ENCODE measurements around the gene HNMT.
"Not testable (repeated sequence)": the region's sequence is repeated elsewhere in the genome, so short reads cannot be mapped to it uniquely, and the experiment has no call there.

Gene HNMT

DNA sequence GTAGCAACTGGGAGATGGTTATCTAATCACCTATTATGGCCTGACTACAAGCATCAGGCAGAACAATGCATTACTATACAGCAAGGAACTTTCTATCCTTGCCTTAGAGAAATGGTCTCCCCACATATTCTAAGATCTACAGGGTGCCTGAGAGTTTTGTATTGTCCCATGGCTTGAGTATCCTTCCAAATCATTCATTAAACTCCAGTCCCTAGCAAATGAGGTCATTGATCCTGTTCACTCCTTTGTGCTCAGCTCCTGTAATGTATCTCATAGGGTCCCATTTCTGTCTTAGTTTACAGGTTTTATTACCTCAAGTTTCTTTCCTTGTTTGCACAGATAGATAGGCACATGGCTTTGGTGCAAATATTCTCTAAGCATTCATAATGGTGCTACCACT, 9.0 kb downstream of the HNMT start:
- no peak for DNase-seq

DNA sequence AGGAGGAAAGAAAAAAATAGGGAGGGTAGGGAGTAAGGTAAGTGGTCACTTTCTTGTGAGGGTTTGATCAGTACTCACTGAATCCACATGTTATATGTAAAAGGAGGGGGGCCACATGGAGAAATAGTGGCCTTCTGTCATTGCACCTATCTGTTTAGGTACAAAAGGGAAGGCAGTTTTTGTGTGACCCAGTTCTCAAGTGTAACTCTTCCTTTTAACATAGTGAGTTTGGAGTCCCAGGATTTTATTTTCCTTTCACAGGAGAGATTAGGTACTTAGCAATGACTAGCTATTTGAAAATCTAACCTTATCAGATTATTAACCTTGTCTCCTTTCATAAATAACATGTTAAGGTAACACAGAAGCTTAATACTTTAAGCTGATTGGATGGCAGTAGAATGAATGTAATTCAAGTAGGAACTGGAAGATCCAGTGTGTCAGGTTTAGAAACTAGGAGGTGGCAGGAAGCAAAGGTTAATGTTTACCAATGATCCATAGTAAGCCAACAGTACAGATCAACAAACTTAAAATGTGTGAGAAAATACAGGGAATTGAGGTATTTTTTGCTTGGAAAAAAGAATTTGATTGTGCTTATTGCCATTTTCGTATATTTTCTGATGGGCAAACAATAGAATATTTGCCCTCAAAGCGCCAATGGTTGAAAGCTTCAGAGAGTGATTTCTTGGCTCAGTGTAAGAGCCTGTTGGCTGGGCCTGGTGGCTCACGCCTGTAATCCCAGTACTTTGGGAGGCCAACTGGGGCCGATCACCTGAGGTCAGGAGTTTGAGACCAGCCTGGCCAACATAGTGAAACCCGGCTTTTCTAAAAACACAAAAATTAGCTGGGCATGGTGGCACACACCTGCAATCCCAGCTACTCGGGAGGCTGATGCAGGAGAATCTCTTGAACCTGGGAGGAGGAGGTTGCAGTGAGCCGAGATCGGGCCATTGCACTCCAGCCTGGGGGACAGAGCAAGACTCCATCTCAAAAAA, 11.3 kb downstream of the HNMT start:
- DNase-seq: no peak

DNA sequence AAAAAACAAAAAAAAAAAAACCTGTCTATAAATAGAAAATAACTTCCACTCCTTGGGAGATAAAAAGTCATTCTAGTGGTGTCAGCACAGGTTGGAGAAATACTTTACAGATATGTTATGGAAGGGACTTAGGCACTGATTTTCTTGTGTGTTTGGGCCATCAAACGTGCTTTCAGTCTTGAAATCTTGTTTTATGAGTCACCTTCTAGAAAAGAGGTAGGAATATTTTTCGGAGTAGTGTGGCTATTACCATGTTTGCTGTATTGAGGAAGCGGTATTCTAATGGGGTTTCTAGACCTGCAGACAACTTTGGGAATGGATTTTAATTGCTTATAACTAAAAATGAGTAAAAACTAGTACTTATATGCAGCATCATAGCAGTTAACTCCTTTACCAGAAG, 12.0 kb downstream of the HNMT start:
- no peak for DNase-seq

DNA sequence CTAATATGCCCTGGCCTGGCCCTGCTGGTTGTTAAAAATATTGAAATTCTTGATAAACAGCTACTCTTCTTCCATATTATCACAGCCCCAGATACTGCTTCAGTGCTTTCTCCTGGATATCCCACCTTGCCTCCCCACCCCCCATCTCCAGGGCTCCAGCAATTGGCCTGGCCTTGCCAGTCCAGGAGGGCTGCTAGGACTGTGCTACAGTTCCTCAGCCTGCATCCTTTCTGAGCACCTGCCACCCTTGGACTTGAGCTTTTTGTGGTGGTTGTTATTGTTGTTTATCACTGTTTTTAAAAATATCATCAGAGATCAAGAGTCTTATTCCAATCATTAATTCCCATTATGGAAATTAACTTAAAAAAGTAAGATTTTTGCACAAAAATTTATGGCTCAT, 13.5 kb downstream of the HNMT start:
- DNase-seq: no peak

DNA sequence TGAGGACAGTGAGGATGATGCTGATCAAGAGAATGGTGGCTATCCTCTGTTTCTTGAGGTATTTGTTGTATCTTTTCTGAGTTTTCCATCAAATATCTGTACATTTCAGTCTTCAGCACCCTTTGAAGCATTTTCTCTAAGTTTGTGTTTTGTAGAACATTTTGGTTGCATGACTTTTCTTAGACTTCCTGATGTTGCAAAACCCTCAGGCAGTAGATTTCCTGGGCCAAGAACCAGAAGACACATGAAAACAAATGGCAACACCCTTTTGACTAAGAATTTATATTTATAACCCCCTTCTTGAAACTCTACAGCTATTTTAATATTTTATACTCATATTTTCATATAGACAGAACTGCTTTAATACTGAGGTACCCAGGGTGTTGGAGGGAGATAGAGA, 16.2 kb downstream of the HNMT start:
- DNase-seq: no peak

DNA sequence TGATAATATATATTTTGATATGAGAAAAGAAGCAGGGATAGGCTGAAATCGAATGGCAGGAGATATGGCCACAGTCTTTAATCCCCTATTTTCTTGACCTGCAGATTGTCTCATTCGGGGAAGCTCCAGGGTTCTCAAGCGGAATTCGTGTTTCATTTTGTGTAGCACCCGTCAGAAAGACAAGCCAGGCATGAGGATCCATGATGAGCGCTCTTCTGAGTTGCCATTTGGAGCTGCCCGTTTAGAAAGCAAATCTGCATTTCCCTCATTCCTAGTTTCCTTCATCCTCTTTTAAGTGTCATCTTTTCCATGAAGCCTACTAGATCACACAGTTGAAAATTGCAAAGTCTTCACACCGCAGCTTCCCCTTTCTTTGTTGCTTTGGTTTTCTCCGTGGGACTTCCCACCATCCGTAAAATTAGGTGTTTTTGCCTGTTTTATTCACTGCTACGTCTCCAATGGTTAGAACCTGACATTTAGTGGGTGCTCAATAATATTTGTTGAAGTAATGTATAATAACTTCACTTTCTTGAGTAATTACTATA, 16.9 kb downstream of the HNMT start:
- DNase-seq: peak in 1 of 58 donors; percentile 6

DNA sequence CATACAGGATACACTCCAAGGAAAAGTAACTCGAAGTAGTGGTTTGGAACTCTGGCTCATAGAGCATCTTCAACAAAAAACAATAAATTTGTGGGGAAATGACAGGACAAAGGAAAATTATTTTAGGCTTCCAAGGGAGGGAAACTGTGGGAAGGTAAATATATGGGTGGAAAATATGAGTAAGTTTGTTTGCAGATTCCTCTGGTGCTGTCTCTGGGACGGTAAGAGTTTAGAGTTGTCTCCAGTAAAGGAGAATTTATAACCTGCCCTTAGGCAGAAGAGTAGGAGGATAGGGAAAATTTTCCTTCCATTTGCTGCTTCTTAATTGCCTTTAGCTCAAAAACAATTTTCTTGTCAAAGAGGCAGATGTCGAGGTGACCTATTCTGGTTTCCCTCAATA, 19.3 kb downstream of the HNMT start:
- no peak for DNase-seq

DNA sequence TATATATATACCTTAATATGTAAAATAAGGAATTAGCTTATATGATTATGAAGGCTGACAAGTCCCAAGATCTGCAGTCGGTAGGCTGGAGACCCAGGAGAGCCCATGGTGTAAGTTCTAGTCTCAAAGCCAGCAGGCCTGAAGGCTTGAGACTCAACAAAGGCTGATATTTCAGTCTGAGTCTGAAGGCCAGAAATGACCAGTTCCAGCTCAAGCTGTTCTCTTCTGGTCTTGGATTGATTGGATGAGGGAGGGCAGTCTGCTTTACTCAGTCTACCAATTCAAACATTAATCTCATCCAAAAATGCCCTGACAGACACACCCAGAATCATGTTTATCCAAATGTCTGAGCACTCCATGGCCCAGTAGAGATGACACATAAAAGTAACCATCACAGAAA, 22.0 kb downstream of the HNMT start:
- no peak for DNase-seq

DNA sequence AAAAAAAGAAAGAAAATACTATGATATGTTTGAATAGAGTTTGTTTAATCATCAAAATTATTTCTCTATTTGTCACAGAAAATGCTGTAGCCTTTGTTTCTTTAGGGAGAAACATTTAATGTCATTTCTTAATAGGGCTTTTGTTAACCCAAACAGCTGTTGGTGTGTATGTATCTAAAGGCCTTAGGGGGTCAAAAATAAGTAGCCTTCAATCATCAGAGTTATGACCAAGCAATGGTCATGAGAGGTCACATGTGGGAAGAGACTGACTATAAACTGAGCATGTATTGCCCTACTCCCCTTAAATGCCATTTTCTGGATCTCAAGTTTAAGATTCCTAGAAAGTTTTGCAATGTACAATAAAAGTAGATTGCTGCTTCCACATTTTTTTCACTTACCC, 22.7 kb downstream of the HNMT start:
- no peak for DNase-seq

DNA sequence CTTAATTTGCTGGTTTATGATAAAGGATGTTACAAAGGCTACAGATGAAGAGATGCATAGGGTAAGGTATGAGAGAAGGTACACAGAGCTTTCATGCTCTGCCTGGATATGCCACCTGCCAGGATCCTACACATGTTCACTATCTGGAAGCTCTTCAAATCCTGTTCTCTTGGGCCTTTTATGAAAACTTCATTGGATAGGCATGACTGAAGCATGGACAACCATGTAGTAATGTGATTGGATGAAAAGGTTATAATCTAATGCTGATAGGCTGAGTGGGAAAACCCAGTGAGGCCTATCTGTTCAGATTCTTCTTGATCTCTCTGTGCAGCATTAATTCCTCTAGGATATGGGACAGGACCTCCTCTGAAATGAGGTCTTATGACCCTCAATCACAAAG, 26.8 kb downstream of the HNMT start:
- DNase-seq: no peak

DNA sequence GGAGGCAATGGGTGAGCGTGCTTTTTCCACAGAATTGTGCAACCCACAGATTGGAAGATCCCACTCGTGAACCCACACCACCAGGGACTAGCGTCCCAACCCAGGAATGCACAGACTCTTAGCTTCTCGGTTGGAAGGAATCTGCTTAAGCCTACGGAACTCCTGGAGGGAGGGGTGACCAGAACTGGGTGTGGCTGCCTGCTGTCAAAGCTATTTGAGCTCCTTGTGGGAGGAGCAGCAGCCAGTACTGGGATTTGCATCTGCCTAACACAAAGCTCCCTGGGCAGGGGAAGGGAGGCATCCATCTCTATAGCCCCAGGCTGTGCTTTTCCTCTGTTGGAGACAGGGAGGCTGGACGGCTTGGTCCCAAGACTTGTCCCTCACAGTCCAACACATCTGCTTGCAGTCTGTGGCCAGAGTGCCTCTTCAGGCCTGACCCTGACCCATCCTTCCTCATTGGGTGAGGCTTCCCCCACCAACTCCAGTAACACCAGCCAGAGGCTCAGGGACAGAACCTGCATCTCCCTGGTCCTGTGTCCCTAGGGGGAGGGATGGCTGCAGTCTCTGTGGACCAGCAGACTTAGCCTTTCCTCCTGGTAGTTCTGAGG, 27.9 kb downstream of the HNMT start:
- DNase-seq: no peak

DNA sequence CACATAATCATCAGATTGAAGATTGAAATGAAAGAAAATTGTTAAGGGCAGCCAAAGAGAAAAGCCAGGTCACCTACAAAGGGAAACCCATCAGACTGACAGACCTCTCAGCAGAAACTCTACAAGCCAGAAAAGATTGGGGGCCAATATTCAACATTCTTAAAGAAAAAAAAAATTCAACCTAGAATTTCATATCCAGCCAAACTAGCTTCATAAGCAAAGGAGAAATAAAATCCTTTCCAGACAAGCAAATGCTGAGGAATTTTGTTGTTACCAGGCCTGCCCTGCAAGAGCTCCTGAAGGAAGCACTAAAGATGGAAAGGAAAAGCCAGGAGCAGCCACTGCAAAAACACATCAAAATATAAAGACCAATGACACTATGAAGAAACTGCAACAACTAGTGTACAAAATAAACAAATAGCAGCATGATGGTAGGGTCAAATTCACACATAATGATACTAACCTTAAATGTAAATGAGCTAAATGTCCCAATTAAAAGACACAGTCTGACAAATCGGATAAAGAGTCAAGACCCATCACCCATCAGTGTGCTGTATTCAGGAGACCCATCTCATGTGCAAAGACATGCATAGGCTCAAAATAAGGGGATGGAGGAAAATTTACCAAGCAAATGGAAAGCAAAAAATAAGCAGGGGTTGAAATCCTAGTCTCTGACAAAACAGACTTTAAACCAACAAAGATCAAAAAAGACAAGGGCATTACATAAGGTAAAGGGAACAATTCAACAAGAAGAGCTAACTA, 29.6 kb downstream of the HNMT start:
- not testable (repeated sequence) for DNase-seq

DNA sequence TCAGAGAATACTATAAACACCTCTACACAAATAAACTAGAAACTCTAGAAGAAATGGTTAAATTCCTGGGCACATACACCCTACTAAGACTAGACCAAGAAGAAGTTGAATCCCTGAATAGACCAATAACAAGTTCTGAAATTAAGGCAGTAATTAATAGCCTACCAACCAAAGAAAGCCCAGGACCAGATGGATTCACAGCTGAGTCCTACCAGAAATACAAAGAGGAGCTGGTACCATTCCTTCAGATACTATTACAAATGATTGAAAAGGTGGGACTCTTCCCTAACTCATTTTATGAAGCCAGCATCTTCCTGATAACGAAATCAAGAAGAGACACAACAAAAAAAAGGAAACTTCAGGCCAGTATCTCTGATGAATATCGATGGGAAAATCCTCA, 31.1 kb downstream of the HNMT start:
- not testable (repeated sequence) for DNase-seq

DNA sequence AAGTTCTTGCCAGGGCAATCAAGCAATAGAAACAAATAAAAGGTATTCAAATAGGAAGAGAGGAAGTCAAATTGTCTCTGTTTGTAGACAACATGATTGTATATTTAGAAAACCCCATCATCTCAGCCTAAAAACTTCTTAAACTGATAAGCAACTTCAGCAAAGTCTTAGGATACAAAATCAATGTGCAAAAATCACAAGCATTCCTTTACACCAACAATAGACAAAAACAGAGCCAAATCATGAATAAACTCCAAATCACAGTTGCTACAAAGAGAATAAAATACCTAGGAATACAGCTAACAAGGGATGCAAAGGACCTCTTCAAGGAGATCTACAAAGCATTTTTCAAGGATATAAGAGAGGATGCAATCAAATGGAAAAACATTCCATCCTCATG, 31.9 kb downstream of the HNMT start:
- DNase-seq: not testable (repeated sequence)

DNA sequence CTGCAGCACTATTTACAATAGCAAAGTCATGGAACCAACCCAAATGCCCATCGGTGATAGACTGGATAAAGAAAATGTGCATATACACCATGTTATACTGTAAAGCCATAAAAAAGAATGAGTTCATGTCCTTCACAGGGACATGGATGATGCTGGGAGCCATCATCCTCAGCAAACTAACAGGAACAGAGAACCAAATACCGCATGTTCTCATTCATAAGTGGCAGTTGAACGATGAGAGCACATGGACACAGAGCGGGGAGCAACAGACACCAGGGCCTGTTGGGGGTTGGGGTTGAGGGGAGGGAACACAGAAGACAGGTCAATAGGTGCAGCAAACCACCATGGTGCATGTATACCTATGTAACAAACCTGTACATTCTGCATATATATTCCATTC, 33.5 kb downstream of the HNMT start:
- no peak for DNase-seq

DNA sequence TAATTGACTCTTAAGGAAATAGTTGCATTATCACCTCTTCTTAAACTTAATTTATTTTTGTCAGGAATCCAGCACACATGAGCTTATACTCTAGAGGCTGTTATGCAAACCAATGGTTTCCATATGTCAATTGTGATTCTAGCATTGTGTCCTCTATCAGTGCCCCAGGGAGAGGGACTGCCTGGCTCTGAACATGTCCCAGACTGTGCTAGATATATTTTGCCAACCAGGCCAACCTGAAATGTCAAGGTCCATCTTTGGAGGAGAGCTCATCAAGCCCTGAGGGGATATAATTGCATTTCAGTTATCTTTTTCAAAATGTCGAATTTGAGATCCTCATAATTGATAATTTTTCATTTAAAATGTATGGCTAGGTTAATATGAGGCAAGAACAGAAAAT, 34.2 kb downstream of the HNMT start:
- DNase-seq: no peak

DNA sequence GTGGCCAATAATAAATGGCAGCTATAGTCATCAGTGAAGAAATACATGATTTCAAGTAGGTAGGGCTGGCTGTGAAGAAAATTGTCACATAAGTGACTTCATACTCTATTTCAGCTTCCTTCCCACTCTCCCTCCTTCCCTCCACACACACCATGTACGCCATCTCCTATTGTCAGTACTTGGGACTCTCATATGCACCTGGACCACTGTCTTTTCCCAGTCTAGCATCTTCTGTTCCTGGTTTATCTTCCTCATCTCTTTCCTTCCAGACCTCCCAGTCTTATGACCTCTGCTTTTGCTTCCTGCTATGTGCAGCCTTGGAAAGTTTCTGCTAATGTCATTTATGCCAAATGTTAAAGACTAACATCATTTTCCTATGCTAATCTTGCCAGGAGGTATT, 35.0 kb downstream of the HNMT start:
- no peak for DNase-seq

DNA sequence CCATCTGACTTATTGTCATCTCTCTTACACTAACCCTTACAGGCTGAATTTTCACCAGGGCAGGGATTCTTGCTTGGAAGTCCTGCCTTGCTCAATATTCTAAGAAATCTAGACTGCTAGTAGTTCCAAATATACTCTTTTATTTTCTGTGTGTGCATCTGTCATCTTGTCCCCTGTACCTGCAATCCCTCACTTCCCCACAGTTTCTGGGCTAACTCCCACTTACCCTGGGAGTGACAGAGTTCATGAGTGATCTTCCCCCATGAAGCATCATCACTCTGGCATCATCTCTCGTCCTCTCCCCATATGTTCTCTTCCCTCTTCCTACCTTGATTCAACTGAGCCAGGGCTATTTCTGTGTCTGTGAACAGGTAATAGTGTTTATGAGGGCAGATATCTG, 35.7 kb downstream of the HNMT start:
- no peak for DNase-seq

DNA sequence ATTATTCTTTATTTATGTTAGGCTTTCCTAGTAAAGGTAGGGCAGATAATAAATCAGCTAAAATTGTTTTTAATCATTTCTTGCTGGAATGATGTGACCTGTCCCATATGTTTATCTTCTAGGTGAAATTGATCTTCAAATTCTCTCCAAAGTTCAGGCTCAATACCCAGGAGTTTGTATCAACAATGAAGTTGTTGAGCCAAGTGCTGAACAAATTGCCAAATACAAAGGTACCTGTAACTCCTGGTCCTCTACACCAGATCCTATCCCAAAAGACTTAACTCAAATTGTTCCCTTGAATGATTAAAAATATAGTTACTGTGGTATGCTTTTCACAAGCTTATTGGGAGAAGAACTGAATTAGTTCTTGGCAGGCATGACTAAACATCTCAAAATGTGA, 36.5 kb downstream of the HNMT start:
- no peak for DNase-seq

DNA sequence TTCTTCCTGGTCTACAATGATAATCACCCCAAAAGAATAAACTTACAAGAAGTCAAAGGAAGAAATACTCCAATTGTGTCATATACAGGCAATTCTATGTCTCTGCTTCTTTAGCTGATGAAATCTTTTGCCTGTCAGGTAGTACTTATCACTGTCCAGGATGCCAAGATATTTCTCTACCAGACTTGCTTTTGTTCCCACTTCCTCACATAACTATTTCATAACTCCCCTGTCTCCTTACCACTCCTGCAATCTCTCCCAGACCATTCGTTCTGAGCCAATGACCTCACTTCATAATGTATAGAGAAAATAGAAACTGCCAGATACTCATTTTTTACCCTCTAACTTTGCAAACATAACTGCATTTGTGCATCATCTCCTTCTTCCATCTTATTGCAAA, 39.1 kb downstream of the HNMT start:
- DNase-seq: no peak

DNA sequence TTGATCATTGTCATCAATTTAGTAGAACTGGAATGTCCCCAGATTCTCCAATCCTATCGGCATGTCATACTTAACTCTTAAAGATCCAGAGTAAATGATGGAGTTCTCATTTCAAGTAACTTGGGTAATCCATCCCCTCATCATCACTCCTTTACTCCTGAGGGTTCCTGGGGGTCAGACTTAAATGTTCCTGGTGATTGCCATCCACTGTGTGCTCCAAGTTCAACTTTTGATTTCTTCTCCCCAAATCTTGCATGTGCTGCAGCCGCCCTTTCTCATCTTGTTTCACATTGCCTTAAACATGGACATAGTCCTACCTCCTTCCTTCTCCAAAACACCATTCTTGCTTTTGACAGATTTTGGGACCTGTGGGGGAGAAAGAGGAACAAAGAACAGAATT, 43.2 kb downstream of the HNMT start:
- DNase-seq: no peak

DNA sequence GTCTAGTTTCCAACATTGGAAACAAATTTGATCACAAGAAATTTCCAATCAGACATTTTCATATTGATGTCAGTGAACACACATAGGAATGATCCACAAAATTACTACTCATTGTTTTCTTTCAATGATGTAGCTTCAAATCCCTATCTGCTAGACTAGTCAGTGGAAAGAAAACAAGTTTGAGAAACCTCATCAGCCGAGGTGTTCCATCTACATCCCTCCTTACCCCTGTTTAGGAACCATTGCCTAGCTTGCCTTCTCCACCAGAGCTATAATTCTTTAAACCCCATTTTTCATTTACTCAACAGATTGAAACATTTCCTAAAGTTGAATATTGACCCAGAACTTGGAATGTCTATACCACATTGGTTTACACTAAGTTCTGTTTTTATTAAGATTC, 45.3 kb downstream of the HNMT start:
- no peak for DNase-seq

All from anterior cingulate cortex (tissue), 58 donors.